Suprapubic skin (tissue), 3 donors: ENCODE results near the gene CEP295NL.

Source experiments
- CTCF ChIP-seq, 2 donors: fragments of 200-600 bp in 1 of 2; fragments of 450-650 bp in 1 of 2; sonication (generic) in 1 of 2; IDR thresholded peaks; one replicate each; pipeline ENCODE4 v1.5.1; 2016 to 2019; ENCODE audit warnings: antibody characterized with exemption in 2 of 2, mild to moderate bottlenecking in 1 of 2, moderate library complexity in 1 of 2
- POLR2A ChIP-seq, 2 donors: fragments of 450-650 bp; IDR thresholded peaks; one replicate each; pipeline ENCODE4 v1.6.1; 2017; ENCODE audit warnings: antibody characterized with exemption in 2 of 2, mild to moderate bottlenecking in 2 of 2, moderate library complexity in 2 of 2

GRCh38 chr17:78946631-78947030 is 43.6 kb upstream of the CEP295NL start:
- no peak for TF ChIP-seq CTCF (IDR thresholded peaks at IDR 0.05)
- TF ChIP-seq POLR2A (IDR thresholded peaks at IDR 0.05): no peak
